Upper lobe of left lung (tissue), 6 donors: ENCODE results near the gene BNC2. TPM values are rescaled to one million over a fixed set of nuclear protein-coding genes. Genes with fewer than 3 reads are reported as not detected.

Experiments used
- ATAC-seq, 2 donors: fragments of 200-7000 bp; cut with Tn5 transposase; one replicate each; pipeline ENCODE4 v1.9.1; 2022; ENCODE audit warnings: mild to moderate bottlenecking in 2 of 2, moderate library complexity in 2 of 2; ENCODE audit not compliant: low FRiP score in 2 of 2
- DNase-seq, 2 donors: peaks; one replicate each; pipeline ENCODE4 v3.0.0-alpha.2; 2019 to 2020
- H3K27ac ChIP-seq, 4 donors: fragments of 200-600 bp; sonication (generic); one replicate each; pipeline ENCODE4 v1.5.1; 2016 to 2019
- H3K27me3 ChIP-seq, 4 donors: fragments of 200-600 bp; sonication (generic); one replicate each; pipeline ENCODE4 v1.5.1; 2017 to 2019
- H3K36me3 ChIP-seq, 4 donors: fragments of 200-600 bp; sonication (generic); one replicate each; pipeline ENCODE4 v1.5.1; 2016 to 2019
- H3K4me1 ChIP-seq, 4 donors: fragments of 200-600 bp; sonication (generic); one replicate each; pipeline ENCODE4 v1.5.1; 2018 to 2019
- H3K4me3 ChIP-seq, 4 donors: fragments of 200-600 bp; sonication (generic); one replicate each; pipeline ENCODE4 v1.5.1; 2017 to 2019; ENCODE audit warnings: mild to moderate bottlenecking in 2 of 4, moderate library complexity in 1 of 4
- H3K9me3 ChIP-seq, 4 donors: fragments of 200-600 bp; sonication (generic); one replicate each; pipeline ENCODE4 v1.5.1; 2018 to 2019
- CTCF ChIP-seq, 6 experiments: fragments of 450-650 bp in 4 of 6; fragments of 200-600 bp in 2 of 6; sonication (generic) in 2 of 6; IDR thresholded peaks; one replicate each; pipeline ENCODE4 v1.5.1; 2016 to 2019; ENCODE audit warnings: antibody characterized with exemption in 6 of 6
- EP300 ChIP-seq, 4 donors: sonication (generic); formaldehyde crosslinking; IDR thresholded peaks; one replicate each; pipeline ENCODE4 v1.5.1; 2017; ENCODE audit warnings: antibody characterized with exemption in 4 of 4, control low read depth in 2 of 4
- POLR2A ChIP-seq, 4 donors: fragments of 450-650 bp; IDR thresholded peaks; one replicate each; pipeline ENCODE4 v1.5.1; 2016 to 2017; ENCODE audit warnings: antibody characterized with exemption in 4 of 4, mild to moderate bottlenecking in 2 of 4
- POLR2AphosphoS5 ChIP-seq, 2 donors: sonication (generic); formaldehyde crosslinking; IDR thresholded peaks; one replicate each; pipeline ENCODE4 v1.5.1; 2017; ENCODE audit warnings: antibody characterized with exemption in 2 of 2
- WGBS, 2 donors: methylation state at CpG; one replicate each; pipeline ENCODE4 v1.1.5; 2017 to 2018; 5-methylcytosine and 5-hydroxymethylcytosine counted together
- total RNA-seq, 6 donors: library from RNA; depleted of rRNA in 4 of 6; stranded (reverse); fragments of >200 nt in 4 of 6; gene quantifications; one replicate each; pipeline versions ENCODE4 v1.1.0 to v1.2.1, GENCODE V29; 2016 to 2021
- donor health status: DM: no; HTN: no; CAD: no; lungs with moderate emphysema.
- donor health status: DM: no; HTN: yes; CAD: no; lungs with severe emphysema.

BNC2 gene
- total RNA-seq, 6 donors from 2014 or later = 4.6 to 21.7 (median 10.7) TPM

GRCh38 chr9:16904655-16905054, 34.2 kb upstream of the BNC2 start:
- no peak overlapping the region for H3K4me3 ChIP-seq
- WGBS, 2 donors = 86 to 95% methylated on average over 4 of the region's 4 CpGs
- no peaks in the 10 kb centered on the region for H3K4me1 ChIP-seq
- no peaks in the 10 kb centered on the region for H3K27me3 ChIP-seq
- ATAC-seq = no peak
- DNase-seq = no peak
- TF ChIP-seq POLR2AphosphoS5 (IDR thresholded peaks at IDR 0.05) (no peak), POLR2A (IDR thresholded peaks at IDR 0.05) (no peak), EP300 (IDR thresholded peaks at IDR 0.05) (no peak), CTCF (IDR thresholded peaks at IDR 0.05) (no peak)
- no peaks in the 10 kb centered on the region for H3K36me3 ChIP-seq
- no peak overlapping the region for H3K27ac ChIP-seq
- no peaks in the 10 kb centered on the region for H3K9me3 ChIP-seq

GRCh38 chr9:16901590-16901989, 31.1 kb upstream of the BNC2 start:
- Histone ChIP-seq H3K27ac (no peak overlapping the region), H3K9me3 (no peaks in the 10 kb centered on the region), H3K36me3 (no peaks in the 10 kb centered on the region), H3K27me3 (no peaks in the 10 kb centered on the region), H3K4me3 (no peak overlapping the region), H3K4me1 (no peaks in the 10 kb centered on the region)
- 92 to 95% methylated on average over 2 of the region's 2 CpGs for WGBS, 2 donors
- TF ChIP-seq EP300 (IDR thresholded peaks at IDR 0.05) (no peak), CTCF (IDR thresholded peaks at IDR 0.05) (no peak), POLR2A (IDR thresholded peaks at IDR 0.05) (no peak), POLR2AphosphoS5 (IDR thresholded peaks at IDR 0.05) (no peak)
- no peak for ATAC-seq
- DNase-seq = no peak

- Histone ChIP-seq H3K4me3 (no peak overlapping the region), H3K36me3 (no peaks in the 10 kb centered on the region), H3K27ac (no peak overlapping the region), H3K4me1 (no peaks in the 10 kb centered on the region), H3K27me3 (no peaks in the 10 kb centered on the region), H3K9me3 (no peaks in the 10 kb centered on the region)
- DNase-seq = no peak
- no peak for ATAC-seq
- TF ChIP-seq CTCF (IDR thresholded peaks at IDR 0.05) (no peak), POLR2A (IDR thresholded peaks at IDR 0.05) (no peak), POLR2AphosphoS5 (IDR thresholded peaks at IDR 0.05) (no peak), EP300 (IDR thresholded peaks at IDR 0.05) (no peak)
- WGBS, 2 donors = 24 to 34% methylated on average over 2 of the region's 2 CpGs
Measured at GRCh38 chr9:16899606-16900005, 29.1 kb upstream of the BNC2 start.

- no peak overlapping the region for H3K4me3 ChIP-seq
- H3K9me3 ChIP-seq = no peaks in the 10 kb centered on the region
- no peaks in the 10 kb centered on the region for H3K4me1 ChIP-seq
- no peaks in the 10 kb centered on the region for H3K36me3 ChIP-seq
- DNase-seq (no peak), ATAC-seq (no peak)
- TF ChIP-seq EP300 (IDR thresholded peaks at IDR 0.05) = no peak
- TF ChIP-seq CTCF (IDR thresholded peaks at IDR 0.05) = no peak
- no peak for TF ChIP-seq POLR2A (IDR thresholded peaks at IDR 0.05)
- no peak for TF ChIP-seq POLR2AphosphoS5 (IDR thresholded peaks at IDR 0.05)
- WGBS, 2 donors = 58 to 70% methylated on average over 2 of the region's 2 CpGs
- no peak overlapping the region for H3K27ac ChIP-seq
- no peaks in the 10 kb centered on the region for H3K27me3 ChIP-seq
Measured at GRCh38 chr9:16898464-16898863, 28.0 kb upstream of the BNC2 start.

GRCh38 chr9:16888594-16888993, 18.1 kb upstream of the BNC2 start:
- DNase-seq (no peak), ATAC-seq (no peak)
- Histone ChIP-seq H3K36me3 (no peaks in the 10 kb centered on the region), H3K9me3 (no peaks in the 10 kb centered on the region), H3K27me3 (no peaks in the 10 kb centered on the region), H3K4me1 (peaks cover 0 to 5% (median 0%) of the 10 kb centered on the region in 4 donors), H3K4me3 (no peak overlapping the region), H3K27ac (no peak overlapping the region)
- TF ChIP-seq POLR2AphosphoS5 (IDR thresholded peaks at IDR 0.05) (no peak), POLR2A (IDR thresholded peaks at IDR 0.05) (no peak), CTCF (IDR thresholded peaks at IDR 0.05) (no peak), EP300 (IDR thresholded peaks at IDR 0.05) (no peak)
- WGBS, 2 donors = 91 to 95% methylated on average over 3 of the region's 3 CpGs
